SHP77 treated with DMSO at 0.1 percent for 48 hours (cell line): ENCODE results near the gene SECISBP2.
"Not testable (repeated sequence)": the region's sequence is repeated elsewhere in the genome, so short reads cannot be mapped to it uniquely, and the experiment has no call there.

Experiments used
- DNase-seq: peaks from one replicate; lab custom pipeline; 2025; lab: John Stamatoyannopoulos, UW

The SECISBP2 gene, protein sequence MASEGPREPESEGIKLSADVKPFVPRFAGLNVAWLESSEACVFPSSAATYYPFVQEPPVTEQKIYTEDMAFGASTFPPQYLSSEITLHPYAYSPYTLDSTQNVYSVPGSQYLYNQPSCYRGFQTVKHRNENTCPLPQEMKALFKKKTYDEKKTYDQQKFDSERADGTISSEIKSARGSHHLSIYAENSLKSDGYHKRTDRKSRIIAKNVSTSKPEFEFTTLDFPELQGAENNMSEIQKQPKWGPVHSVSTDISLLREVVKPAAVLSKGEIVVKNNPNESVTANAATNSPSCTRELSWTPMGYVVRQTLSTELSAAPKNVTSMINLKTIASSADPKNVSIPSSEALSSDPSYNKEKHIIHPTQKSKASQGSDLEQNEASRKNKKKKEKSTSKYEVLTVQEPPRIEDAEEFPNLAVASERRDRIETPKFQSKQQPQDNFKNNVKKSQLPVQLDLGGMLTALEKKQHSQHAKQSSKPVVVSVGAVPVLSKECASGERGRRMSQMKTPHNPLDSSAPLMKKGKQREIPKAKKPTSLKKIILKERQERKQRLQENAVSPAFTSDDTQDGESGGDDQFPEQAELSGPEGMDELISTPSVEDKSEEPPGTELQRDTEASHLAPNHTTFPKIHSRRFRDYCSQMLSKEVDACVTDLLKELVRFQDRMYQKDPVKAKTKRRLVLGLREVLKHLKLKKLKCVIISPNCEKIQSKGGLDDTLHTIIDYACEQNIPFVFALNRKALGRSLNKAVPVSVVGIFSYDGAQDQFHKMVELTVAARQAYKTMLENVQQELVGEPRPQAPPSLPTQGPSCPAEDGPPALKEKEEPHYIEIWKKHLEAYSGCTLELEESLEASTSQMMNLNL

GRCh38 chr9:89318123-89319014 lies at the start of gene SECISBP2:
Gene SECISBP2, plus strand, starts transcription at chr9:89318500. Its CDS starts 77 bp downstream, at chr9:89318577.
- DNase-seq, result peak; percentile 88

DNA sequence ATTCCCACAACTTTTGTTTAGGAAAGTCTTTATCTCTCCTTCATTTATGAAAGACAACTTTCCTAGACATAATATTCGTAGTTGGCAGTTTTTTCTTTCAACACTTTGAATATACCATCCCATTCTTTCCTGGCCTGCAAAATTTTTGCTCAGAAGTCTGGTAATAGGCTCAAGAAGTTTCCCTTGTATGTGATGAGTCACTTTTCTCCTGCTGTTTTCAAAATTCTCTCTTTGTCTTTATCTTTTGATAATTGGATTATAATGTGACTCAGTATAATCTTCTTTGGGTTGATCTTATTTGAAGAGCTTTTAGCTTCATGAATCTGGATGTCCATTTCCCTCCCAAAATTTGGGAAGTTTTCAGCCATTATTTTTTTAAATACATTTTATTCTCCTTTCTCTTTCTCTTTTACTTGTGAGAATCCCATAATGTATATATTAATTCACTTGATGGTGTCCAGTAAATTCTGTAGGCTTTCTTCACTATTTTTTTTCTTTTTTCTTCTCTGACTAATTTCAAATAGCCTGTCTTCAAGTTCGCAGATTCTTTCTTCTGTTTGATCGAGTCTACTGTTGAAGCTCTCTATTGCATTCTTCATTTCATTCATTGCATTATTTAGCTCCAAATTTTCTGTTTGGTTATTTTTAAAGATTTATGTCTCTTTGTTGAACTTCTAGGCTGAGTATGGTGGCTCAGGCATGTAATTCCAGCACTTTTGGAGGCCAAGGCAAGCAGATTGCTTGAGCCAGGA lies 44.6 kb upstream of the SECISBP2 start:
- DNase-seq, result no peak

- no peak for DNase-seq
These were observed 43.5 kb upstream of the SECISBP2 start for GRCh38 chr9:89274838-89275237.

DNA sequence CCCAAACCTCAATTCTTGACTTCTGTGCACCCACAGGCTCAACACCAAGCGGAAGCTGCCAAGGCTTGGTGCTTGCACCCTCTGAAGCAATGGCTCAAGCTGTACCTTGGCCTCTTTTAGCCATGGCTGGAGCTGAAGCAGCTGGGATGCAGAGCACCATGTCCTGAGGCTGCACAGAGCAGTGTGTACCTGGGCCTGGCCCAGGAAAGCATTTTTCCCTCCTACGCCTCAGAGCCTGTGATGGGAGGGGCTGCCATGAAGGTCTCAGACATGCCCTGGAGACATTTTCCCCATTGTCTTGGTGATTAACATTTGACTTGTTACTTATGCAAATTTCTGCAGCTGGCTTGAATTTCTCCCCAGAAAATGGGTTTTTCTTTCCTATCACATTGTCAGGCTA lies 42.3 kb upstream of the SECISBP2 start:
- not testable (repeated sequence) for DNase-seq

GRCh38 chr9:89277043-89277442 lies 41.3 kb upstream of the SECISBP2 start:
- DNase-seq, result no peak

- no peak for DNase-seq
These were observed 40.8 kb upstream of the SECISBP2 start for GRCh38 chr9:89277454-89277853.

- DNase-seq, result no peak
These were observed 39.7 kb upstream of the SECISBP2 start for GRCh38 chr9:89278551-89278950.

DNA sequence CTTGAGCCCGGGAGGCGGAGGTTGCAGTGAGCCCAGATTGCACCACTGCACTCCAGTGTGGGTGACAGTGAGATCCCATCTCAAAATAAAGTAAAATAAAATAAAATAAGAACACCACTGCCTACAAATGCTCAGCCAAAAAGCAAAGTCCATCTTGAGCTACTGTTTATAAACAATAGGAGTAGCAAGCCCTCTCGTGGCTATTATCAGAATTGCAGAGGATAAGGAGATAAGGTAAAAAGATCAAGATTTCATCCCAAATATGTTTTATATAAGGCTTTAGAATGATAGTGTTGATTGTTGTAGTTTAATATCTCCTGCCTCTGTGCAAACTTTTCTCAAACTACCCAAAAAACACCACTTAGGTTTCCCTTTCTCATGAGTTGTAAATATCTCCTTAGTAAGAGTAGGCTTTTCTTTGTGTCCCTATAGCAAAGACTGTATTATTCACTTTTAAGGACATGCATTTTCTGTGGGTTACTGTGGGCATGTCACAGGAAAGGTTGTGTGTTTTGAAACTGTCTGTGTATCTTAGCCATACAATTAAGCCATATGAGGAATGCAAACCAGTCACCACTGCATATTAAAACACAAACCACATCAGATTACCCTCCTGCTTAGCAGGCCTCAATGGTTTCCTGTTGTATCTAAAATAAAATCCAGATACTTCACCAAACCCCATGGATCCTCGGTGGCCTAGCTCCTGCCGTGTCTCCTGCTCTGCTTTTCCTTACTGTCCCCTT lies 39.1 kb upstream of the SECISBP2 start:
- peak; percentile 40 for DNase-seq

DNA sequence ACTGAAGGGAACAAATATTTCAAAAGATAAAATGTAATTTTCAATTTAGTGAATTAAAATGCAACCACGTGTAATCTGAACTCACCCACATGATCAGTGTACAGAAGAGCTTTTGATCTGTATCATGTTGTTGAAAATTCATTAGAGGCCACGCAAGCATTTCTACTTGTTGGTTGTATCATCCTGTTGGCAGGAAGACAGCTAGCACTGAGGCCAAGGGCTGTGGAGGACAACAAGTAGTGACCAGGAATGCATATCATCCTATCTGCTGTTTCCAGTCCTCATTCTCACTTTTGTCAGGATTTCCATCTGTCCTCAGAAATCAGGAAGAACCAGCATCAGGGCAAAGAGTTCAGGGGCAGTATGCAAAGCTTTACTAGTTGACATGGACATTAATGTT lies 37.2 kb upstream of the SECISBP2 start:
- DNase-seq, result no peak

DNA sequence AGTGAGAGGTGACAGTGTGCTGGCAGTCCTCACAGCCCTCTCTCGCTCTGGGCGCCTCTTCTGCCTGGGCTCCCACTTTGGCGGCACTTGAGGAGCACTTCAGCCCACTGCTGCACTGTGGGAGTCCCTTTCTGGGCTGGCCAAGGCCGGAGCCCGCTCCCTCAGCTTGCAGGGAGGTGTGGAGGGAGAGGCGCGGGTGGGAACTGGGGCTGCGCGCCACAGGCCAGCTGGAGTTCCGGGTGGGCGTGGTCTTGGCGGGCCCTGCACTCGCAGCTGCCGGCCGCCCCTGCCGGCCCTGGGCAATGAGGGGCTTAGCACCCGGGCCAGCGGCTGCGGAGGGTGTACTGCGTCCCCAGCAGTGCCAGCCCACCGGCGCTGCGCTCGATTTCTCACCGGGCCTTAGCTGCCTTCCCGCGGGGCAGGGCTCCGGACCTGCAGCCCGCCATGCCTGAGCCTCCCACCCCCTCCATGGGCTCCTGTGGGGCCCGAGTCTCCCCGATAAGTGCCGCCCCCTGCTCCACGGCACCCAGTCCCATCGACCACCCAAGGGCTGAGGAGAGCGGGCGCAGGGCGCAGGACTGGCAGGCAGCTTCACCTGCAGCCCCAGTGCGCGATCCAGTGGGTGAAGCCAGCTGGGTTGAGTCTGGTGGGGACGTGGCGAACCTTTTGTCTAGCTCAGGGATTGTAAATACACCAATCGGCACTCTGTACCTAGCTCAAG lies 35.9 kb upstream of the SECISBP2 start:
- not testable (repeated sequence) for DNase-seq

DNA sequence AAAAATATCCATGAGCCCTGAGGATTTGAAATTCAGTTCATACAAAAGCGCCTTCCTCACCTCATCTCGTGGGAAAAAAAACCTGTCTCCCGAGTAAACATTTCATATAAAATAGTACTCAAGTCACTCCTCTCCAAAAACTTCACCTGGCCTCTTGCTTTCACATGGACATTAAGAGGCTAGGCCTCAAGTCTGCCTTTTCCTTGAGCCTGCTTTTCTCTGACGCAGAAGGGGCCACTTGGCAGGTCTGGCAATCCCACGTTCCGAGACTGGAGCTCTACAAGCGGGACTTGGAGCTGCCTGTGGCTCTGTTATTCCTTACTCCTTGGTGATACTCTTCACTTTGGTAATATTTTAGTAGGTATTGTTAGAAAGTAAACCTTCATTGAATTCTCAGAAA lies 34.2 kb upstream of the SECISBP2 start:
- DNase-seq, result no peak

- no peak for DNase-seq
These were observed 26.6 kb upstream of the SECISBP2 start for GRCh38 chr9:89291741-89292140.

DNA sequence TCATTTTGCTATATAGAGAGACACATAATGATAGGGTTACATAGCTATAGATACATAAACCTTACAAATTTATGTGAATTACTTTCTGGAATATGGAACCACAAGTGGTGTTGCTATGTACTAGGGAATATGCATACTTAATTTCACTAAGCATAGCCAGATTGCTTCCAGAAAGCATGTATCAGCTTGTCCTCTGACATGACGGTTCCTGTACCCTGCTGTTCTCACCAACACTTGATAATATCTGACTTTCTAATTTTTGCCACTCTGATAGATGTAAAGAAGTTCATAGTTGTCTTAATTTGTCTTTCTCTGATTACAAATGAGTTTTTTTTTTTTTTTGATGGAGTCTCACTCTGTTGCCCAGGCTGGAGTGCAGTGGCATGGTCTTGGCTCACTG lies 25.3 kb upstream of the SECISBP2 start:
- DNase-seq, result no peak

- no peak for DNase-seq
These were observed 22.9 kb upstream of the SECISBP2 start for GRCh38 chr9:89295400-89295799.

GRCh38 chr9:89301996-89302395 lies 16.3 kb upstream of the SECISBP2 start:
- DNase-seq, result not testable (repeated sequence)

GRCh38 chr9:89304020-89304833 lies 14.1 kb upstream of the SECISBP2 start:
- DNase-seq, result no peak

DNA sequence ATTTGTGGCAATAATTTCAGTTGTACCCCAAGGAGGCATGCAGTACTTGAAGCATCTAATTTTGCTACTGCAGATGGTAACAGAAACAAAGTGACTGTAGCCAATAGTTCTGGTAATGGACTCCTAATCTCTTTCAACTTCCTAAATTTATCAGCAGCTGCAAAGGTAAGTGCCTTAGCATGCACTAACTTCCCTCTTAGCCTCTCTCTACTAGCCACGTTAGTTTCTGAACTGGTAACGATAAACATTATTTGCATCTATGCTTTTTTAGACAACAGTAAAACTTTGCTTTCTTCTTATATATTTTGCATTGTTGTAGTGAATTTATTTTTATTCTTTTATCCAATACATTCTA lies 13.5 kb upstream of the SECISBP2 start:
- no peak for DNase-seq

DNA sequence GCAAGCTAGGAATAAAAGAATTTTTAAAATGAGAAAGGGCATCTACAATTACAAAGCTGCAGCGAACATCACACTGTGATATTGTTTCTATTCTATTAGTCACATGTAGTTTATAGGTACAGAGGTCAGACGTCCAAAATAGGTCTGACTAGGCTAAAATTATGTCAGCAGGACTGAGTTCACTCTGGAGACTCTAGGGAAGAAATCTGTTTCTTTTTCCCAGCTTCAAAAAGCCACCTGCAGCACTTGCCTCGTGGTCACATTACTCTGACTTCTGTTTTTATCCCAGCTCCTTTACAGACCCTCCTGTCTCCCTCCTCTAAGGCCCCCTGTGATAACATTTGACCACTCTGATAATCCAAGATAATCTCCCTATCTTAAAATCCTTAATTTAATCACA lies 12.4 kb upstream of the SECISBP2 start:
- DNase-seq, result no peak

GRCh38 chr9:89309166-89309565 lies 9.1 kb upstream of the SECISBP2 start:
- no peak for DNase-seq
